GM12892 (cell line): ENCODE measurements around the gene ACVR1B.

ENCODE experiments used
- POLR2A ChIP-seq: IDR thresholded peaks from 2 replicates; pipeline ENCODE4 v1.6.1; 2011; ENCODE audit warnings: low read depth, low read length, control low read depth
- POLR2AphosphoS5 ChIP-seq: IDR thresholded peaks from 2 replicates; pipeline ENCODE4 v1.6.1; 2011; ENCODE audit warnings: low read depth, low read length, control low read depth
- TAF1 ChIP-seq: IDR thresholded peaks from 2 replicates; pipeline ENCODE4 v1.6.1; 2011; ENCODE audit warnings: low read depth, mild to moderate bottlenecking, control low read depth, low read length, borderline replicate concordance

GRCh38 chr12:51922762-51923505, 28.6 kb upstream of the ACVR1B start:
- TF ChIP-seq POLR2A (no peak), TAF1 (no peak), POLR2AphosphoS5 (no peak)
